ENCODE results near the gene HMOX2.

Gene HMOX2

GRCh38 chr16:4539716-4540284 is 63.6 kb downstream of the HMOX2 start:
- in situ Hi-C loops (cut with HindIII; ENCODE audit: low sequenced_read_pairs): no loop called here
- no peak for TF ChIP-seq CTCF (IDR thresholded peaks at IDR 0.05; ENCODE audit: low read depth, low read length, missing control alignments)
- no peak for DNase-seq (ENCODE audit: low read depth)
- no peak overlapping the region for H3K4me3 ChIP-seq (ENCODE audit: low read depth, low read length)

GRCh38 chr16:4544473-4544872 is 68.3 kb downstream of the HMOX2 start:
- DNase-seq (ENCODE audit: low read depth): no peak
- TF ChIP-seq CTCF (IDR thresholded peaks at IDR 0.05; ENCODE audit: low read depth, low read length, missing control alignments): no peak
- in situ Hi-C loops (cut with HindIII; ENCODE audit: low sequenced_read_pairs): no loop called here
- H3K4me3 ChIP-seq (ENCODE audit: low read depth, low read length): no peak overlapping the region

- H3K4me3 ChIP-seq (ENCODE audit: low read depth, low read length): no peak overlapping the region
- in situ Hi-C loops (cut with HindIII; ENCODE audit: low sequenced_read_pairs): no loop called here
- no peak for TF ChIP-seq CTCF (IDR thresholded peaks at IDR 0.05; ENCODE audit: low read depth, low read length, missing control alignments)
- DNase-seq (ENCODE audit: low read depth): no peak
Measured at GRCh38 chr16:4548124-4548523, 71.9 kb downstream of the HMOX2 start.

GRCh38 chr16:4550591-4550990 is 74.4 kb downstream of the HMOX2 start:
- H3K4me3 ChIP-seq (ENCODE audit: low read depth, low read length): no peak overlapping the region
- no peak for TF ChIP-seq CTCF (IDR thresholded peaks at IDR 0.05; ENCODE audit: low read depth, low read length, missing control alignments)
- in situ Hi-C loops (cut with HindIII; ENCODE audit: low sequenced_read_pairs): no loop called here

GRCh38 chr16:4552541-4552940 is 76.3 kb downstream of the HMOX2 start:
- TF ChIP-seq CTCF (IDR thresholded peaks at IDR 0.05; ENCODE audit: low read depth, low read length, missing control alignments): no peak
- no peak overlapping the region for H3K4me3 ChIP-seq (ENCODE audit: low read depth, low read length)
- DNase-seq (ENCODE audit: low read depth): no peak
- in situ Hi-C loops (cut with HindIII; ENCODE audit: low sequenced_read_pairs): no loop called here

More at GRCh38 chr16:4550591-4550990, 74.4 kb downstream of the HMOX2 start:
- no peak for DNase-seq (ENCODE audit: low read depth)

- no peak for DNase-seq (ENCODE audit: low read depth)
- no peak within 1 kb of the TSS for H3K4me3 ChIP-seq (ENCODE audit: low read depth, low read length)
- TF ChIP-seq CTCF (IDR thresholded peaks at IDR 0.05; ENCODE audit: low read depth, low read length, missing control alignments): no peak
- in situ Hi-C loops (cut with HindIII; ENCODE audit: low sequenced_read_pairs): no loop called here
Measured at GRCh38 chr16:4556112-4556511, 79.9 kb downstream of the HMOX2 start, which contains the start of gene C16orf96. C16orf96 (plus strand) TSS chr16:4556340; CDS start chr16:4556490, 150 bp downstream.

All from astrocyte of the cerebellum (primary cell).